GM19463 (cell line): ENCODE measurements around the gene SIVA1.

Experiments
- ATAC-seq: cut with Tn5 transposase; IDR thresholded peaks from one replicate; pipeline ENCODE4 v1.9.1; 2021; ENCODE audit warnings: mild to moderate bottlenecking, moderate library complexity; ENCODE audit not compliant: unreplicated experiment

SIVA1 gene

GRCh38 chr14:104734601-104734990 lies 18.4 kb upstream of the SIVA1 start:
- ATAC-seq: no peak

- no peak for ATAC-seq
Observed at GRCh38 chr14:104734991-104735779, 17.8 kb upstream of the SIVA1 start.

DNA sequence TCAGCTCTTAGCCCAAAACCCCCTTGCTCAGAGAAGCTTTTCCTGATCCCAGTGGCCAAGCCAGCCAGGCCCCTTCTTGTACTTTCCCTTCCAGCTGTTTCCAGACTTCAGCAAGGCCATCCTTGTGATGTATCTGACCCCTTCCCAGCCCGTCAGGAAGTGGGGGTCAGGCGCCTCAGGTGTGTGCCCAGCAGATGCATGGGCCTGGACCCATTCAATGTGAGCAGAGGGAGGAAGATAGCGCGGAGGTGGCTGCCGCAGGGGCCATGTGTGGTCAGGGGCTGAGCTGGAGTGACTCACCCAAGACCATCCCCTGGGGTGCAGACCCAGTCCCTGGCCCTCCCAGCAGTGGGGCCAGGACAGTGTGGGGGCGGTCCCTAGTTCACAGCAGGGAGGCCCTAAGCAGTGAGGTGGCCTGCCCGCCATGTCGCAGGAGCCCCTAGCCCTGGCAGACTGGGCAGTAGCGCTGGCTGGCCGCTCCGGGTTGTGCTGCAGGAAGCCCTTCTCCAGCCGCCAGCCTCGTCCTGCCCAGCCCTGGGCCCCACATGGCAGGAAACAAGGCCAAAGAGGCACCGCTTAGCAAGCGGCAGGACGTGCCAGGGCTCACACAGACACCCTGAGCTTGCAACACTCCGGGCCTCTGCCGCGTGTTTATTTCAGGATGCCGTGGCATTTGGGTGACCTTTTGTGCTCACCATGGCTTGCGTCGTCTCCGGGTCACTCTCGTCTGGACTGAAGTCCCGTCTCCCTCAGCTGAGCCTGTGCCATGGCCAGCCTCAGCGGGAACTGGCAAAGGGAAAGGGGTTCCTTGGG lies 16.9 kb upstream of the SIVA1 start:
- no peak for ATAC-seq

GRCh38 chr14:104738375-104739019 lies 14.4 kb upstream of the SIVA1 start:
- no peak for ATAC-seq

DNA sequence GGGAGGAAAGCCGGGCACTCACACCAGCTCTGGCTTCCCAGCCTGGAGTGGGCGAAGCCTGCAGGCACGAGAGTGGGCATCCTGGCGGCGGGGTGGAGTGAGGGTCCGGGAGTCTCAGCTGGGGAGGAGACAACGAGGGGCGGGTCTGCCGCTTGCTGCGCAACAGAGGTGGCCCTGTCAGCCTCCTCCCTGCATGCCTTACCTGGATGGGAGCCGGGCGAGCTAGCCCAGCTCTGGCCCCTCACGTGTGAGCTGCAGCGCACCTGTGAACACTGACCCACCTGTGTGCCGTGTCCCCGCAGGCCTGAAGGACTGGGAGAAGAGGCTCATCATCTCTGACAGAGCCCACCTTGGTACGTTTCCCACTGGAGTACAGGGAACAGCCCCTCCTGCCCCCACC lies 13.9 kb upstream of the SIVA1 start:
- ATAC-seq: no peak

DNA sequence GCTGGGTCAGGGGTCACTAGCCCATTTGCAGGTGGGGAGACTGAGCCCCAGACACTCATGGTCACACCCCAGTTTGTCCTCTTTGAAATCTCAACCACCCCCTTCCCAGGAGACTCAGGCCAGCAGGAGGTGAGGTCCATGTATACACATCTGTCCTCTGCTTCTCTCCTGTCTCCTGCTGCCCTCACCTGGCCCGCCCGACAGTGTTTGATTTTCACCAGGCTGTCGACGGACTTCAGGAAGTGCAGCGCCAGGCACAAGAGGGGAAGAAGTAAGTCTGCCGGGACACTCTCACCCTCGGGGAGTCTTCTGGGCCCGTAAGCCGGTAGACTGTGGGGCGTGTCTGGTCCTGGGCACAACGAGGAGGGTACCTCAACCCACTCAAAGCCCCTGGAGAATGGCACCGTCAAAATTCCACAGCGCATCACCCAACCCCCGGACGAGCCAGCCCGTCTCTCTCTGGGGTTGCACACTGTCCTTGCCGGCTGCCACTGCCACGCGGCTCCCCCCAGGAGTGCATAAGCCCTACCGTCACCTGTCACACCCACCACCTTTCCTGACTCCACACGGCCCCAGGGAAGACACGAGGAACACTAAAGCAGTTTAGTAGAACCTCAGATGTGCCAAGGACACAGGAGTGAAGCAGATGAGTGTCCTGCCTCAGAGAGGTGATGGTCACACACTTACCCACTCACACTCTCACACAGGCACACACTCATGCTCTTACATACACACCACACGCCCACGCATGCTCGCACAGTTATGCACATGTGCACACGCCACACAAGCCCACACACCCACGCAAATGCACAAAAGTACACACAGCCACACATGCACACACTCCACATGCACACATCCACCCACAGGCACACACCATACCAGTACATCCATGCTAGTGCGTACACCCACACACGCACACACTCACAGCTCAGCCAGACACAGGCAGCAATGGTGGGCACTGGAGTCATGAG lies 13.1 kb upstream of the SIVA1 start:
- ATAC-seq: no peak

DNA sequence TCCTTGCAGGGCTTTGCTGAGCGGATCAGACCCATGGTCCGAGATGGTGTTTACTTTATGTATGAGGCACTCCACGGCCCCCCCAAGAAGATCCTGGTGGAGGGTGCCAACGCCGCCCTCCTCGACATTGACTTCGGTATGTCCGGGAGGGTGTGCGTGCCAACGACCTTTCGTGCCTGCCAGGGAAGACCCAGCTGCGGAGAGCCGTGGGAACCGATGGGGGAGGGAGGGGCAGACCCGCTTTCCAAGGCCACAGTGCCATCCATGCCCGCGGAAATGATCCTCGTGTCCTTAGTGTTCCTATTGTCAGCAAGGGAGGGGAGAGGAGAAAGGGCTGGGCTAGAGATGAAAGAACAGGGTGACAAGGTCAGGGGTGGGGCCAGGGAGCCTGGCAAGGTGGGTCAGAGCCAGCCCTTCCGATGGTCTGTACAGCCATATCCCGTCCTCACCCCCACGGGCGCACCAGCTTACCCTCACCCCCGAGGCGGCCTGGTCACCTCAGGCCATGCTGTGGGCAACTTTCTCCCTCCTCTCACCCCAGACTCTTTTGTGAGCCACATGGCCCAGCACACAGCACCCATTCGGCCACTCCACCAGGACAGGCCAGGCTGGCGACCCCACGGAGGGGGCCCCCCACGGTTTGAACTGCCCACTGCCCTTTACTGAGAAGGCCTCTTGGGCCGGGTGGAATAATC lies 11.7 kb upstream of the SIVA1 start:
- no peak for ATAC-seq

- ATAC-seq: no peak
Observed at GRCh38 chr14:104741803-104742251, 11.1 kb upstream of the SIVA1 start.

DNA sequence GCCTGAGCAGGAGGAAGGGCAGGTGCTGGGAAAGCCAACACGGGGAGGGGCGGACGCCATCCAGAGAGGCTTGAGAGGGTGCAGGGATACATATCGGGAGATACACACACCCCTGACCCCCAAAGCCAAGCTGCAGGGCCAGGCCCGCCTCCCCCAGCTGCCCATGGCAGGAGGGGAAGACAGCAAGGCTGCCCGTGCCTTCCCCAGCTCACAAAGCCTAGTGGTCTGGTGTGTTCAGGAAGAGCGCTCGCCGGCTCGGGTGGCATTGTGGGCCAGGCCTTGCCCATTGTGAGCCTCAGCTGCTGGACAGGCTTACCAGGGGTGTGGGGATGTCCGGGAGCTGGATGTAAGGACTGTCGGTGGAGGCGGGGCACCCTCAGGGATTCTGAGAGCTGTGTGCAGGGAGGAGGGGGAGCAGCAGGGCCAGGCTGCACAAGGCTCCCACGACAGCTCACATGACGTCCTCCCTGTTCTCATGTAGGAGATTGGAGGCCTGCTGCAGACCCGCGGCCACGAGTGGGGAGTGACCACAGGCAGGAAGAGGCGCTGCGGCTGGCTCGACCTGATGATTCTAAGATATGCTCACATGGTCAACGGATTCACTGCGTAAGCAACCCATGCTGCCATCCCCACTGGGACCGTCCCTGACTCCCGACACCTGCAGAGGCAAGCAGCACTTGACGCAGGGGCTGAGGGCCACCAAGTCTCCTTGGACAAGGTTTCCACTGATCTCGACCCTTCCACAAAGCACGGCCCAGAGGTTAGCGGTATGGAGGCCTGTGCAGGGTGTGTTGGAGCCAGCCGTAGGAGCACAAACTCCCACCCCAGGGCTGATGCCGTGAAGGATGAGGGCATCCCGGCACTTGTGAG lies 10.1 kb upstream of the SIVA1 start:
- ATAC-seq: no peak

DNA sequence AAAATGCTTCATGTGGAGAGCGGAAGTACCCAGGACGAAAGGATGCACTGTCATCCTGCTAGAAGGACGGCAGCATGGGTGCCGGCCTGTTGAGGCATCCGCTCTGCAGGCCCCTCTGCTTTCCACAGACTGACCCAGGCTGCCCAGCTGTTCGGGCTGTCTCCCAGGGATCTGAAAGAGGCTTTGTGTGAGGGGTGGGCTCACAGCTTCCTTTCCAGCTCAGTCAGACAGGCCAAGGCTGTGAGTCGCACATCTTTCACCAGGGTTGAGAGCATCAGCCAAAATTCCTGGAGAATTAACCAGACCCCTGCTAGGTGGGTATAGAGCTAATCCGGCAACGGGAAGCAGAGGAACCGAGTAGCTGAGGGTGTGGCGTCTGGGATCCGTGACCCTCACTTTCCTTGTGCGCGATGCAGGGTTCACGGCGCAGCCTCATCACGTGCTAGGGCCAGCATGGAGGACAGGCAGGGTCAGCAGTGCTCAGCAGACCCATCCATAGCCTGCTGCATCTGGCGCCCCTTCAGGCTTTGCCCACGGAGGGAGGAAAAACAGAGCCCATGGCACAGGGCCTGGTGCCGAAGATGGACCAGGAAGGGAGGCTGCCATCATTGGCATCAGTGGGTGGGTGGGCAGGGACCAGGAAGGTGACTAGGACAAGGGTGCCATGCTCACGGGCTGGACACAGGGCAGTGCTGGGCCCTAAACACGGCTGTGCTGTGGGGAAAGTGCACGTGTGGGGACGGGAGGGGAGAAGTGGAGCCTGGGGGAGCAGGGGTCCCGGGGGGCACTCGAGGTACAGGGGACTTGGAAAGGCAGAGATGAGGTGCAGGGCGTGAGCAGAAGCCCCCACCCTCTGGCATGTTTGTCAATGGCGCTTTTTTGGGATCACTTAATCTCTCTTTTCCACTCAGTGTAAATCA lies 9.2 kb upstream of the SIVA1 start:
- ATAC-seq: no peak

- no peak for ATAC-seq
Observed at GRCh38 chr14:104744484-104744883, 8.5 kb upstream of the SIVA1 start.

- no peak for ATAC-seq
Observed at GRCh38 chr14:104745431-104745830, 7.5 kb upstream of the SIVA1 start.

- no peak for ATAC-seq
Observed at GRCh38 chr14:104746071-104746545, 6.8 kb upstream of the SIVA1 start.

GRCh38 chr14:104746934-104747481 lies 5.9 kb upstream of the SIVA1 start:
- no peak for ATAC-seq

GRCh38 chr14:104747876-104748275 lies 5.1 kb upstream of the SIVA1 start:
- ATAC-seq: no peak

- ATAC-seq: no peak
Observed at GRCh38 chr14:104749111-104749649, 3.8 kb upstream of the SIVA1 start.

GRCh38 chr14:104750056-104750752 lies 2.7 kb upstream of the SIVA1 start:
- no peak for ATAC-seq
